NCI-H524 treated with DMSO at 0.1 percent for 48 hours (cell line): Measurements from ENCODE around the gene C1orf198.
A peak's percentile ranks its signal among the peaks of the same experiment; 100 is the strongest.

ENCODE experiments used
- DNase-seq: peaks from one replicate; lab custom pipeline; 2025; lab: John Stamatoyannopoulos, UW

The C1orf198 gene, protein sequence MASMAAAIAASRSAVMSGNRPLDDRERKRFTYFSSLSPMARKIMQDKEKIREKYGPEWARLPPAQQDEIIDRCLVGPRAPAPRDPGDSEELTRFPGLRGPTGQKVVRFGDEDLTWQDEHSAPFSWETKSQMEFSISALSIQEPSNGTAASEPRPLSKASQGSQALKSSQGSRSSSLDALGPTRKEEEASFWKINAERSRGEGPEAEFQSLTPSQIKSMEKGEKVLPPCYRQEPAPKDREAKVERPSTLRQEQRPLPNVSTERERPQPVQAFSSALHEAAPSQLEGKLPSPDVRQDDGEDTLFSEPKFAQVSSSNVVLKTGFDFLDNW

GRCh38 chr1:230867903-230868735, at the start of gene C1orf198:
C1orf198 (minus strand) TSS chr1:230868521; CDS start chr1:230868512, 9 bp downstream.
- DNase-seq, result no peak

DNA sequence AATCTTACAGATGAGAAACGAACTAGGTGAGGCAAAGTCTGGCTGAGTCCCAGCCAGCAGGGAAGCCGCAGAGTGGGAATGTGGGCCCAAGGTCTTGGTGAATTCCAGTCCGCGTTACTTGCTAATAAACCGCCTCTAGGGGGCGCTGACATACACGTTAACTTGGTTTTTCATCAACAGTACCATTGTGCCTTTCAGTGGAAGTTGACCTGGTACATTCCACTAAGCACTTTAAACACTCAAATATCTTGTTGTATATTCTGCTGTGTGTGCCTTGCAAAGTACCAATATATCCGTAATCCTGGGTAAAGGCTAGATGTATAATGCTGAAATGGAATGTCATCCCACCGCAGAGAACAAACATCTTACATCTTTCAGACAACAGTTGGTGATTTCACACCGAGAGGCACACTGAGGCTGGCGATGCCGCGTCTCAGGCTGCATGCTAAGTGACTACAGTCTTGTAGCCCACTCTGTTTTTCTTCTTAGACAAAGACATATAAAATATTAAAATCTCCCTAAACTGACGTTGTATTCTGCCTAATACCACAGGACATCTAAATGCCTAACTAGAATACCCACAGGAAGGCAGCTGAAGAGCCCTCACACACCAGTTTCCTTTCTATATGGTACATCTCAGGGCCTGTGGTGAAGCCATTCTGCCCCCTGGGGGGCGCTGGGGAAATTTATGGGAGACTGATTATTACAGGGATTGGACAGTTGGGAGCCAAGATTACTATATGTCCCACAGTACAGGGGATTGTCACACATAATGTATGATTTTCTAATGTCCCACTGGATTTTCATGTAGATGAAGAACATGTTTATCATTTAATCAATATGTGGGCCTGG, 49.2 kb upstream of the C1orf198 start:
- no peak for DNase-seq

GRCh38 chr1:230916587-230917283, 48.4 kb upstream of the C1orf198 start:
- DNase-seq, result no peak

DNA sequence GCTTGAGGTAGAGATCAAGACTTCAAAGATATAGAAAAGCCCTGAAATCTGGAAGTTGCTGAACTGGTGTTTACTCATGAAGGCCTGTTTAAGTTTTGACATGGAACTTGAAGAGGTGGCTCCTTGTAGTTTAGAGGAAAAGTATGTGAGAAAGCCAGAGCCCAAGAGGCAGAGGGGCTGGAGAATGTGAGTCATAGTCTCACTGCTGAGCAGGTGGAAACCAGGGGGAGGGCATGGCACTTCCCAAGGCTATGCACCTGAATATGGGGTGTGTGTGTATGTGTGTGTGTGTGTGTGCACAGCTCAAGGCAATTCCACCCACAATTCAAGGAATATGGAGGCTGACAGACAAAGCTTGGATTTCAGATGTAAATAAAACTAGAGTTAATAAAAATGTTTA, 46.8 kb upstream of the C1orf198 start:
- no peak for DNase-seq

DNA sequence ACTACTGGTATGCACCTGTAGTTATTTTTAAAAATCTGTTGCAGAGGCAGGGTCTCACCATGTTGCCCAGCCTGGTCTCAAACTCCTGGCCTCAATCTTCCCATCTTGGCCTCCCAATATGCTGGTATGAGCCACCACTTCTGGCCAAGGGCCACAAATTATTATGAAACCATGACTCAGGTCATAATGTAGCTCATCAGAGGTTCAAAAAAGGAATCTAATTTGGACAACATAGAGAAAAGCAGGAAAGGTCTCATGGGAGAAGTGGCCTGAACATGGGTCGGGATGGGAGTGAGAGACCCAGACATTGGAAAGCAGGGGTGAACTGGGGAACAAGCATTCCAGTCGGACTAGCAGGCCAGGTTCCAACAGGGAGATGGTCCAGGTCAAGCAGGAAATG, 45.2 kb upstream of the C1orf198 start:
- no peak for DNase-seq

DNA sequence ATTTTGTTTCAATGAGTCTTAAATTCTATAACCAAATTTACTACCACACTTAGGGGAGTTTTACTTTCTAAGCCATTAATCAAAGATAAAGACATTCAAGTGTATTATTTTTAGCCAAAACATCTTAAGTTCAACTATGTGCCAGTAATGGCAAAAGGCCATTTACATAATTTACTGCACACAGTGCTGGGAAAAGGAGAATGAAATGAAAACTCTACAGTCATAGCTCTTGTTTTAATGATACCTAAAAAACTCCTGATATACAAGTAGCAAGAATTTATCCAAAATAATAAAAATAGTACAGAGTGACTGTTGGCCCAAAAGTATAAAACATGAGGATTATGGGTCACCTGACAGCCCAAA, 42.4 kb upstream of the C1orf198 start:
- DNase-seq, result no peak

GRCh38 chr1:230909974-230910754, 41.8 kb upstream of the C1orf198 start:
- no peak for DNase-seq

DNA sequence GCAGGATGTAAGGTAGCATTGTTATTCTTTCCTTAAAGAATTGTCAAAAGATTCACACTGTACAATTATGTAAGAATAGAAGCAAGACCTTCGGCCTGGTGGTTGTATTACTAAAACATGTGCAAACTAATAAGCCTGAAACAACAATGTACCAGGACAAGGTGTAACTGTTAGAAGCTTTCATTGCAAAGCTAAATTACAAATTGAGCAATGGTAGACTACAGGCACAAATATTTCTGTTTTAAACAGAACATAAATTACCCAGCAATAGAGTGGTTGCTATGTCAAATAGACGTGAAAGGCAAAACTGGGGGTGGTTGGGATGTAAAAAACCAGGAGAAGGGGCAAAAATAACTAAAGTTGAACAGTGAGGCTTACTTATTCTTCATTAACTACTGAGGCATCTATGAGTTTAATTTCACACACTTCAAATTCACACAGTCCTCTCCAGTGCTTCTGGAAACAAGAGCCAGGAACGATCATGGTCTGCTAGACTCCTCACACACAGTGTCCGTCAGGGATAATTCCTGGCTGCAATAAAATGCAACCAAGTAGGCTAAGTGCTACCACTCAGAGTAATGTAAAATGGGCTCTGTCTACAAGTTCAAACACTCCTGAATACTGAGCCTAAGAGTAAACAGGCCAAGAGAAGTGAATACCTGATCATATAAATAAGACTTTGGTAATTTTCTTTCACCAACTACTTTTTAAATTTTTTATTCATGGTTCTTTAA, 39.3 kb upstream of the C1orf198 start:
- no peak for DNase-seq

- DNase-seq, result no peak
Measured at GRCh38 chr1:230906226-230906625, 37.9 kb upstream of the C1orf198 start.

GRCh38 chr1:230905733-230906132, 37.4 kb upstream of the C1orf198 start:
- no peak for DNase-seq

GRCh38 chr1:230902349-230902923, 34.1 kb upstream of the C1orf198 start:
- DNase-seq, result no peak

DNA sequence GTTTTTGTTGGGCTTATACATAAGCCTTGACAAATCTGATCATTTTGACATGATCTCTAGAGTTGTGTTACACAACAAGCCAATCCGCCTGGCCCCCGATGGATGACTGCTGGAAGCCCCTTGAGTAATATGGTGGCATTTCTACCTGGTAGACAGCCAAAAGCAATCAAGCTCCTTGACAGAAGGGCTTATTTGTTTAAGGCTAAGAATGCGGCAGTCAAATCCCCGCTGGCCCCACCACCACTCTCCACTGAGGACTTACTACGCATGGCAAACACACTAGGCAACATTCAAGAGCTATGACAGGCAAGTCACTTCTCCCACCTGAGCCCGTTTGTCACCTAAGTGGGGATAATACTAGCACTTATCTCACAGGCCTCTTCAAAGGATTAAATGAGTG, 33.4 kb upstream of the C1orf198 start:
- peak; percentile 94 for DNase-seq

GRCh38 chr1:230900984-230901383, 32.7 kb upstream of the C1orf198 start:
- DNase-seq, result no peak

- no peak for DNase-seq
Measured at GRCh38 chr1:230899841-230900251, 31.5 kb upstream of the C1orf198 start.

DNA sequence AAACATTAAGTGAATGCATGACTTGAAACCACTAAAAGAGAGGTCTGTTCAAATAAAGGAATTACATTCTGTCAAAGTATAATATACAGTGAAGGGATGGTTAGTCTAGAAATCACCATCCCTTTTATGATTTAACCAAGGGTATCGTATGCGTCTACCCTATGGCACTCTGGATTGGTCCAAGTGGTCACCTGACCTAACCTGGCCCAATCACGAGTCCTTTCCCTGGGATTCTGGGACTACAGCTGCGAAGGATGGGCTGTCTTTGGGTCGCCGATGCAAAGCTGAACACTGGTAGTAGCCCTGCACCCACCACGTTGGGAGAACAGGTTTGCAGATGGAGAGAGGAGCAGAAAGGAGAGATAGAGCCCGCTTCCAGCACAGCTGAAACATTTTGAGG, 30.4 kb upstream of the C1orf198 start:
- no peak for DNase-seq

DNA sequence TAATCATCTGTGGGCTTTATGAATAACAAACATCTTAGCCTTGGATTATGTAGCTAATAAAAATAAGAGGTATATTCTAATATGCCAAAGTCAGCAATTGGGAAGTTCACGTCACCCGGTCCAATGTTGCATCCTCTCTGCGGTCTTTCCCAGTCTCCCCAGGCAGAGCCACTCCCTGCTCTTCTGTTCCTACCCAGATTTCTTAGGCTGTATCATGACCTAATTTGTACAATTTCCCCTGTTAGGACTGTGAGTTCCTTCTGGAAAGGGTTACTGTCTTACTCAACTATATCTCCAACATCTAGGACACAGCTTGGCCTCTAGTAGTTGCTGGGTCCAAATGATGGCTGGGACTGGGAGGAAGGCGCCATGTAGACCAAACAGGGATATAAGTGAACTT, 29.8 kb upstream of the C1orf198 start:
- no peak for DNase-seq

GRCh38 chr1:230896779-230897178, 28.5 kb upstream of the C1orf198 start:
- no peak for DNase-seq

GRCh38 chr1:230895452-230895851, 27.1 kb upstream of the C1orf198 start:
- no peak for DNase-seq

DNA sequence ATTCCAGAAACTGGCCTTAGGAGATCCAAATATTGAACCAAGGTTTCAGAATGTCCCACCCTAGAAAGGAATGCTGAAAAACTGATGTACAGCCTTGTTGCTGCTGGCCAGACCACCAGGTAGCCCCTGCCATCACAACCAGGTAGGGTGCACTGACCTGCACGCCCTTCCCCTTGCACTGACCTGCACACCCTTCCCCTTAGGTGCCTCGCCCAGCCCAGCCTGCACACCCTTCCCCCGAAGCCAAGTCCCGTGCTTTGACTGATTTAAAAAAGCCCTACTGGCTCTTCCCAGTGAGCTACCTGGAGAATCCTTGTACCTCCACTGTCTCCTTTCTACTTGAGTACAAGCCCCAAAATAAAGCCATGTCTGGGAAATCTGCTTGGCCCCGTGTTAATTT, 26.3 kb upstream of the C1orf198 start:
- no peak for DNase-seq

- no peak for DNase-seq
Measured at GRCh38 chr1:230894032-230894431, 25.7 kb upstream of the C1orf198 start.
